ENCODE measurements around the gene ZNF385A.

The ZNF385A gene

GRCh38 chr12:54364413-54364812 lies 20.1 kb downstream of the ZNF385A start, which contains the start of gene GPR84:
Gene GPR84, minus strand, starts transcription at chr12:54364486. Its CDS starts 635 bp downstream, at chr12:54363851.
- H3K4me3 ChIP-seq (ENCODE audit: low read depth, low read length): peak within 1 kb of the TSS; percentile 12; the same call in 1 of the 2 replicates
- DNase-seq (ENCODE audit: low read depth): no peak

GRCh38 chr12:54363618-54364017 lies 20.9 kb downstream of the ZNF385A start:
- H3K4me3 ChIP-seq (ENCODE audit: low read depth, low read length): no peak overlapping the region
- no peak for DNase-seq (ENCODE audit: low read depth)
- no peak for TF ChIP-seq CTCF (IDR thresholded peaks at IDR 0.05; ENCODE audit: low read depth, low read length, missing control alignments)

More at GRCh38 chr12:54364413-54364812, 20.1 kb downstream of the ZNF385A start, which contains the start of gene GPR84:
- TF ChIP-seq CTCF (IDR thresholded peaks at IDR 0.05; ENCODE audit: low read depth, low read length, missing control alignments): no peak

- H3K4me3 ChIP-seq (ENCODE audit: low read depth, low read length): no peak overlapping the region
- no peak for DNase-seq (ENCODE audit: low read depth)
- no peak for TF ChIP-seq CTCF (IDR thresholded peaks at IDR 0.05; ENCODE audit: low read depth, low read length, missing control alignments)
Measured at GRCh38 chr12:54363047-54363446, 21.5 kb downstream of the ZNF385A start.

- peak; percentile 92 for TF ChIP-seq CTCF (IDR thresholded peaks at IDR 0.05; ENCODE audit: low read depth, low read length, missing control alignments)
- no peak for DNase-seq (ENCODE audit: low read depth)
- H3K4me3 ChIP-seq (ENCODE audit: low read depth, low read length): no peak overlapping the region
Measured at GRCh38 chr12:54360717-54361456, 23.6 kb downstream of the ZNF385A start.

- no peak for TF ChIP-seq CTCF (IDR thresholded peaks at IDR 0.05; ENCODE audit: low read depth, low read length, missing control alignments)
- no peak for DNase-seq (ENCODE audit: low read depth)
- H3K4me3 ChIP-seq (ENCODE audit: low read depth, low read length): peak overlapping the region; percentile 82
Measured at GRCh38 chr12:54359762-54360351, 24.7 kb downstream of the ZNF385A start.

GRCh38 chr12:54358945-54359761 lies 25.4 kb downstream of the ZNF385A start:
- peak overlapping the region; percentile 82 for H3K4me3 ChIP-seq (ENCODE audit: low read depth, low read length)
- DNase-seq (ENCODE audit: low read depth): peak; percentile 99
- no peak for TF ChIP-seq CTCF (IDR thresholded peaks at IDR 0.05; ENCODE audit: low read depth, low read length, missing control alignments)

Measured in GM12864 (cell line).